ENCODE data around the gene GNAT2. TPM values are rescaled to one million over a fixed set of nuclear protein-coding genes. Genes with fewer than 3 reads are reported as not detected.
A peak's percentile ranks its signal among the peaks of the same experiment; 100 is the strongest.

Gene GNAT2
- polyA plus RNA-seq, 1 donor, result not detected

- Histone ChIP-seq H3K4me3 (ENCODE audit: low read length) (no peak overlapping the region), H3K27me3 (ENCODE audit: control insufficient read depth, insufficient read depth, low read length) (no peaks in the 10 kb centered on the region), H3K4me1 (ENCODE audit: control insufficient read depth, insufficient read depth, low read length) (no peaks in the 10 kb centered on the region), H3K27ac (ENCODE audit: low read length) (no peak overlapping the region), H3K9me3 (ENCODE audit: control insufficient read depth, low read depth, low read length) (no peaks in the 10 kb centered on the region), H3K36me3 (ENCODE audit: control insufficient read depth, insufficient read depth, low read length) (peaks cover 44% of the 10 kb centered on the region)
- 40% methylated on average over 1 of the region's 1 CpG for WGBS (ENCODE audit: insufficient coverage, low lambda C conversion rate)
- DNase-seq, result peak in 1 of 2 donors; percentile 43
Observed at GRCh38 chr1:109584766-109585165, 34.6 kb downstream of the GNAT2 start.

- Histone ChIP-seq H3K27ac (ENCODE audit: low read length) (no peak overlapping the region), H3K4me3 (ENCODE audit: low read length) (no peak overlapping the region), H3K9me3 (ENCODE audit: control insufficient read depth, low read depth, low read length) (no peaks in the 10 kb centered on the region), H3K36me3 (ENCODE audit: control insufficient read depth, insufficient read depth, low read length) (peaks cover 47% of the 10 kb centered on the region), H3K4me1 (ENCODE audit: control insufficient read depth, insufficient read depth, low read length) (no peaks in the 10 kb centered on the region), H3K27me3 (ENCODE audit: control insufficient read depth, insufficient read depth, low read length) (no peaks in the 10 kb centered on the region)
- no peak for DNase-seq
- no CpG with 5 or more reads among the region's 2 CpGs for WGBS (ENCODE audit: insufficient coverage, low lambda C conversion rate)
Observed at GRCh38 chr1:109582021-109582420, 37.4 kb downstream of the GNAT2 start.

DNA sequence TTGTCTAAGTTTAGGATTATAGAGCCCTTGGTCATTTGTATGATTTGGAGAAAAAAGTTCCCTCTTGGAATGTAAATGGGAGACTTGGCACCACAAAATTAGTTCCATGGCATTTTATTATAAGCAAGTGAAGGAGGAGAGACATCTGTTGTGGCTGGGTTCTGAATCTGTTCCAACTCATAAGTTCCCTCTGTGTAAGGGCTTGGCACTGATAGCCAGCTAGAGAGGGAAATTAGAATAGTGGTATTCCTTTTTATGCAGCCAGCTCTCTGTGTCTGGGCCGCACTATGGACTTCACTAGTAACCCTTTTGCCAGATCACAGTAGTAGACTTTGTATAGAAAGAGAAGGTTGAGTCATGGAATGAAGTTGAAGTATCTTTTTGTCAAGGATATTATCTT is 39.9 kb downstream of the GNAT2 start:
- Histone ChIP-seq H3K36me3 (ENCODE audit: control insufficient read depth, insufficient read depth, low read length) (peaks cover 37% of the 10 kb centered on the region), H3K9me3 (ENCODE audit: control insufficient read depth, low read depth, low read length) (no peaks in the 10 kb centered on the region), H3K4me1 (ENCODE audit: control insufficient read depth, insufficient read depth, low read length) (no peaks in the 10 kb centered on the region), H3K27ac (ENCODE audit: low read length) (no peak overlapping the region), H3K4me3 (ENCODE audit: low read length) (no peak overlapping the region), H3K27me3 (ENCODE audit: control insufficient read depth, insufficient read depth, low read length) (no peaks in the 10 kb centered on the region)
- no peak for DNase-seq
- no CpG with 5 or more reads among the region's 1 CpG for WGBS (ENCODE audit: insufficient coverage, low lambda C conversion rate)

- Histone ChIP-seq H3K27ac (ENCODE audit: low read length) (no peak overlapping the region), H3K4me3 (ENCODE audit: low read length) (no peak overlapping the region), H3K27me3 (ENCODE audit: control insufficient read depth, insufficient read depth, low read length) (no peaks in the 10 kb centered on the region), H3K36me3 (ENCODE audit: control insufficient read depth, insufficient read depth, low read length) (peaks cover 36% of the 10 kb centered on the region), H3K9me3 (ENCODE audit: control insufficient read depth, low read depth, low read length) (no peaks in the 10 kb centered on the region), H3K4me1 (ENCODE audit: control insufficient read depth, insufficient read depth, low read length) (no peaks in the 10 kb centered on the region)
- DNase-seq, result no peak
- no CpG with 5 or more reads among the region's 3 CpGs for WGBS (ENCODE audit: insufficient coverage, low lambda C conversion rate)
Observed at GRCh38 chr1:109578947-109579443, 40.4 kb downstream of the GNAT2 start.

DNA sequence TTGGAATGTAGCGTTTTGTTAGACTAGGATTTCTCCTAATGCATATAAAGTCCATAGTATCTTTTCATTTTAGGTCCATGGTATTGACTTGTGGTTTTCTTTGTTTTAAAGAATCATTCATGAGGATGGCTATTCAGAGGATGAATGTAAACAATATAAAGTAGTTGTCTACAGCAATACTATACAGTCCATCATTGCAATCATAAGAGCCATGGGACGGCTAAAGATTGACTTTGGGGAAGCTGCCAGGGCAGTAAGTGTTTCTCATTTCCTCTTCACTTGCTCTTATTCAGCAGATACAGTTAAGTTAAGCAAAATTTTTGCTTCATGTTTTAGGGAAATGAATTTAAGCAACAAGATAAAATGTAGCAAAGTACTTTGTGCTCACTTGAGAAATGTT is 45.6 kb downstream of the GNAT2 start:
- no peaks in the 10 kb centered on the region for H3K9me3 ChIP-seq (ENCODE audit: control insufficient read depth, low read depth, low read length)
- peaks cover 14% of the 10 kb centered on the region for H3K36me3 ChIP-seq (ENCODE audit: control insufficient read depth, insufficient read depth, low read length)
- H3K27me3 ChIP-seq (ENCODE audit: control insufficient read depth, insufficient read depth, low read length), result no peaks in the 10 kb centered on the region
- H3K4me1 ChIP-seq (ENCODE audit: control insufficient read depth, insufficient read depth, low read length), result no peaks in the 10 kb centered on the region
- H3K27ac ChIP-seq (ENCODE audit: low read length), result no peak overlapping the region
- no peak overlapping the region for H3K4me3 ChIP-seq (ENCODE audit: low read length)
- no CpG with 5 or more reads among the region's 2 CpGs for WGBS (ENCODE audit: insufficient coverage, low lambda C conversion rate)
- DNase-seq, result no peak

DNA sequence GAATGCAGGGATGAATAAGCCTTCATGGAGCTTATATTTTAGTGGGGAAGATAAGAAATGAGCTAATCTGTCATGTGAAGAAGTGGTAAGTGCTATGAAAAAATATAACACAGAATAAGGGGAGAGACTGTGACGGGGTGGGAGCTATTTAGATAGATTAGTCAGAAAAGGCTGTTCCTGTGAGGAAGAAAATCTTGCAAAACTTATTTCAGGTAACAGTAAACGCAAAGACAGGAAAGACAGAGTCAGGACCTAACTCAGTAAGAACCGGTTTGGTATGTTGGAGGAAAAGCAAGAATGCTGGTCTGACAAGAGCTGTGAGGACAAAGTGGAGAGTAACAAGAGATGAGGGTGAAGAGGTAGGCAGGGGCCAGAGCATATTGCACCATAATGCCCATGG is 49.0 kb downstream of the GNAT2 start:
- Histone ChIP-seq H3K4me1 (ENCODE audit: control insufficient read depth, insufficient read depth, low read length) (peaks cover 12% of the 10 kb centered on the region), H3K27ac (ENCODE audit: low read length) (no peak overlapping the region), H3K36me3 (ENCODE audit: control insufficient read depth, insufficient read depth, low read length) (peaks cover 5% of the 10 kb centered on the region), H3K4me3 (ENCODE audit: low read length) (no peak overlapping the region), H3K27me3 (ENCODE audit: control insufficient read depth, insufficient read depth, low read length) (no peaks in the 10 kb centered on the region), H3K9me3 (ENCODE audit: control insufficient read depth, low read depth, low read length) (no peaks in the 10 kb centered on the region)
- 16% methylated on average over 2 of the region's 3 CpGs for WGBS (ENCODE audit: insufficient coverage, low lambda C conversion rate)
- DNase-seq, result peak in 1 of 2 donors; percentile 54

DNA sequence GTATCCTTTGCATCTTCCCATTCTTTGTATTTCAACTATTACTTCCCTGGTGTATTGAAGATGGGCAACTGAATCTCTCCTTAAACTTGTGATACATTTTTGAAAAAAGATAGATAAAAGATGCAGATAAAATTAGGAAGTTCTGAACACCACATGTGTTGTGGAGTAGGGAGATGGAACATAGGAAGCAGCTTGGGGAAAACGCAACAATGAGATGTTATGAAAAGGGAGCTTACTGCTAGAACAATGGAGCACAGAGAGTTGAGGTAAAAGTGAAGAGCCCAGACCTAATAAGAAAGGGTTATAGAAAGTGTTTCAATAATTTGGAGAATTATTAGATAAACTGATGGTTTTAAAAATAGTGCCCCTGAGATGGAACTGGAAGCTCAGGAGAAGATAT is 50.1 kb downstream of the GNAT2 start:
- no peaks in the 10 kb centered on the region for H3K27me3 ChIP-seq (ENCODE audit: control insufficient read depth, insufficient read depth, low read length)
- WGBS (ENCODE audit: insufficient coverage, low lambda C conversion rate), result 89% methylated on average over 1 of the region's 1 CpG
- H3K4me3 ChIP-seq (ENCODE audit: low read length), result no peak overlapping the region
- peaks cover 15% of the 10 kb centered on the region for H3K4me1 ChIP-seq (ENCODE audit: control insufficient read depth, insufficient read depth, low read length)
- H3K9me3 ChIP-seq (ENCODE audit: control insufficient read depth, low read depth, low read length), result no peaks in the 10 kb centered on the region
- no peak overlapping the region for H3K27ac ChIP-seq (ENCODE audit: low read length)
- H3K36me3 ChIP-seq (ENCODE audit: control insufficient read depth, insufficient read depth, low read length), result peaks cover 3% of the 10 kb centered on the region
- DNase-seq, result no peak

GRCh38 chr1:109567877-109568672 is 51.3 kb downstream of the GNAT2 start:
- H3K9me3 ChIP-seq (ENCODE audit: control insufficient read depth, low read depth, low read length), result no peaks in the 10 kb centered on the region
- peaks cover 23% of the 10 kb centered on the region for H3K4me1 ChIP-seq (ENCODE audit: control insufficient read depth, insufficient read depth, low read length)
- WGBS (ENCODE audit: insufficient coverage, low lambda C conversion rate), result no CpG with 5 or more reads among the region's 4 CpGs
- no peak overlapping the region for H3K4me3 ChIP-seq (ENCODE audit: low read length)
- H3K27me3 ChIP-seq (ENCODE audit: control insufficient read depth, insufficient read depth, low read length), result no peaks in the 10 kb centered on the region
- DNase-seq, result peak in 1 of 2 donors; percentile 41
- H3K27ac ChIP-seq (ENCODE audit: low read length), result no peak overlapping the region
- no peaks in the 10 kb centered on the region for H3K36me3 ChIP-seq (ENCODE audit: control insufficient read depth, insufficient read depth, low read length)

DNA sequence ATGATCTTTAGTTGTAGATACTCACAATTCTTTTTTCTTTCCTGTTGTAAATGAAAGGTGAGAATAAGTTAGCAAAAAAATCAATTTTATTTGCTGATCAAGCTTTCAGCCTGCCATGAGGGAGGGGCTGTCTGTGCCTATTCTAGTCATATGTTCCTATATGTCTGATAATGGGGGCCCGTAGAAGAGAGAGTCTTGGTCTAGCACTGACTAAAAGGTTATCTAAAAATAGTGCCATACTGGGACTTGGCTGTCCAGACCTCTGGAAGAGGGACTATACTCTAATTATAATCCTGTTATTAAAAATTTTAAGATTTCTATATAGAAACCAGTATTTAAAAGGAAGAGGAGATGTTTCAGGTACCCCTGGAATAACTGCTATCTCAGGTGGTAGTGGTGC is 52.4 kb downstream of the GNAT2 start:
- Histone ChIP-seq H3K27ac (ENCODE audit: low read length) (no peak overlapping the region), H3K4me1 (ENCODE audit: control insufficient read depth, insufficient read depth, low read length) (peaks cover 27% of the 10 kb centered on the region), H3K27me3 (ENCODE audit: control insufficient read depth, insufficient read depth, low read length) (no peaks in the 10 kb centered on the region), H3K9me3 (ENCODE audit: control insufficient read depth, low read depth, low read length) (no peaks in the 10 kb centered on the region), H3K36me3 (ENCODE audit: control insufficient read depth, insufficient read depth, low read length) (no peaks in the 10 kb centered on the region), H3K4me3 (ENCODE audit: low read length) (no peak overlapping the region)
- WGBS (ENCODE audit: insufficient coverage, low lambda C conversion rate), result no CpG with 5 or more reads among the region's 1 CpG
- no peak for DNase-seq

- H3K4me1 ChIP-seq (ENCODE audit: control insufficient read depth, insufficient read depth, low read length), result peaks cover 35% of the 10 kb centered on the region
Observed at GRCh38 chr1:109565241-109565640, 54.2 kb downstream of the GNAT2 start.

More at GRCh38 chr1:109565241-109565640, 54.2 kb downstream of the GNAT2 start:
- no peak overlapping the region for H3K4me3 ChIP-seq (ENCODE audit: low read length)
- WGBS (ENCODE audit: insufficient coverage, low lambda C conversion rate), result no CpG with 5 or more reads among the region's 3 CpGs
- no peaks in the 10 kb centered on the region for H3K36me3 ChIP-seq (ENCODE audit: control insufficient read depth, insufficient read depth, low read length)
- no peaks in the 10 kb centered on the region for H3K27me3 ChIP-seq (ENCODE audit: control insufficient read depth, insufficient read depth, low read length)
- DNase-seq, result no peak
- no peak overlapping the region for H3K27ac ChIP-seq (ENCODE audit: low read length)
- no peaks in the 10 kb centered on the region for H3K9me3 ChIP-seq (ENCODE audit: control insufficient read depth, low read depth, low read length)
